ENCODE measurements around the gene SLC24A1. TPM values are rescaled to one million over a fixed set of nuclear protein-coding genes. Genes with fewer than 3 reads are reported as not detected.
A peak's percentile ranks its signal among the peaks of the same experiment; 100 is the strongest.

The SLC24A1 gene
- total RNA-seq, 1 donor, result 5.2 TPM

DNA sequence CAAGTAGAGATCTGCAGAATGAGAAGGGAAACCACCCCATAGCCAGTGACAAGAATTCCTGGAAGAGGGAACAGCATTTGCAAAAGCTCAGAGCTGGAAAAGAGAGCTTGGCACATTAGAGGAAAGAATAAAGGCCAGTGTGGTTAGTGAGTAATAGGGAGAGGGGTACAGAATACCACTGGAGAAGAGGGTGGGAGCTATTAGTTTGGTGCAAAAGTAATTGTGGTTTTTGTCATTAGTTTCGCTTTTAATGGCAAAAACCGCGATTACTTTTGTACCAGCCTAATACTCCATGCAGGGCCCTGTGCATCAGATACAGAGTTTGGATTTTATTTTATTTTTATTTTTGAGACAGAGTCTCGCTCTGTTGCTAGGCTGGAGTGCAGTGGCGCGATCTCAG is 9.8 kb downstream of the SLC24A1 start:
- DNase-seq (ENCODE audit: low read depth), result no peak
- TF ChIP-seq, protein P1, sequence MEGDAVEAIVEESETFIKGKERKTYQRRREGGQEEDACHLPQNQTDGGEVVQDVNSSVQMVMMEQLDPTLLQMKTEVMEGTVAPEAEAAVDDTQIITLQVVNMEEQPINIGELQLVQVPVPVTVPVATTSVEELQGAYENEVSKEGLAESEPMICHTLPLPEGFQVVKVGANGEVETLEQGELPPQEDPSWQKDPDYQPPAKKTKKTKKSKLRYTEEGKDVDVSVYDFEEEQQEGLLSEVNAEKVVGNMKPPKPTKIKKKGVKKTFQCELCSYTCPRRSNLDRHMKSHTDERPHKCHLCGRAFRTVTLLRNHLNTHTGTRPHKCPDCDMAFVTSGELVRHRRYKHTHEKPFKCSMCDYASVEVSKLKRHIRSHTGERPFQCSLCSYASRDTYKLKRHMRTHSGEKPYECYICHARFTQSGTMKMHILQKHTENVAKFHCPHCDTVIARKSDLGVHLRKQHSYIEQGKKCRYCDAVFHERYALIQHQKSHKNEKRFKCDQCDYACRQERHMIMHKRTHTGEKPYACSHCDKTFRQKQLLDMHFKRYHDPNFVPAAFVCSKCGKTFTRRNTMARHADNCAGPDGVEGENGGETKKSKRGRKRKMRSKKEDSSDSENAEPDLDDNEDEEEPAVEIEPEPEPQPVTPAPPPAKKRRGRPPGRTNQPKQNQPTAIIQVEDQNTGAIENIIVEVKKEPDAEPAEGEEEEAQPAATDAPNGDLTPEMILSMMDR (IDR thresholded peaks at IDR 0.05; ENCODE audit: insufficient read depth, low read depth, low read length), result no peak
- no peak overlapping the region for H3K4me3 ChIP-seq (ENCODE audit: low read depth, low read length)

DNA sequence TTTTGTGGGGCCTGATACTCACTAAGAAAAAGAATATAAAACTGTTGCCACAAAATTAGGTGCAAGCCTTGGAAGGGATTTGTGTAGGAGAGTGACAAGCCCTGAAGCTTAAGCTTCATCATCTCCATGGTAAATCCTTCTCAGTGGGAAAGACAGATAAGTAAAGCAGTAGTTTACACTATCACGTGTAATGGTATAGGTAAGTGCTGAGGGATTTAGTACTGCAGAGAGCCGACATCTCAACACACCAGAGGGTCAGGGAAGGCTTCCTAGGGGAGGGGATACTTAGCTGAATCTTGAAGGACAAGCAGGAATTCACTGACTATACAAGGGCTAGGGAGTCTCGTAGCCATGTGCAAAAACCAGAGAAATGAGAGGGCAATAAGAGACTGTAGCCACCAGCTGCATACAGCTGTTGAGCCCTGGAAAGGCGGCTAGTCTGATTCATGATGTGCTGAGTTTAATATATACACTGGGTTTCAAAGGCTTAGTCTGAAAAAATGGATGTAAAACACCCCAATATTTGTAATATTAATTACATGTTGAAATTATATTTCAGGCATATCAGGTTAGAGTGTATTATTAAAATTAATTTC is 11.1 kb downstream of the SLC24A1 start:
- H3K4me3 ChIP-seq (ENCODE audit: low read depth, low read length), result no peak overlapping the region

DNA sequence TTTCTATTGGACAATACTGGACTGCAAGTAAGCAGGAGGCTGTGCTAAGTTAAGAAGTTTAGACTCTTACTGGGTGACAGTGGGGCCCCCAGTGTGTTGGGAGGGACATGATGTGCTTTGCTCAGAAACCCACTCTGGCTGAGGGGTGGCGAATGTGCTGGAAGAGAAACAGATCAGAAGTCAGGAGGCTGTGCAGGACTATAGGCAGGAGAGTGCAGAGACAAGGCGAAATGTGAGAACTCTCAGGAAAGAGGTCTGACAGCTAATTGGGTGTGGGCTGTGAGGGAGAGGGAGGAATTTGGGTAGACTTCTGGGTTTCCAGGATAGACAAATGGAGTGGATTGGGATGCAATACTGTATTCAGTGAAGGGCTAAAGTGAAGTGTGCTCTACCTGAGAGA is 12.0 kb downstream of the SLC24A1 start:
- DNase-seq (ENCODE audit: low read depth), result no peak
- H3K4me3 ChIP-seq (ENCODE audit: low read depth, low read length), result no peak overlapping the region
- TF ChIP-seq, protein P1 (IDR thresholded peaks at IDR 0.05; ENCODE audit: insufficient read depth, low read depth, low read length), result no peak

More for the DNA sequence above, 11.1 kb downstream of the SLC24A1 start:
- TF ChIP-seq, protein P1 (IDR thresholded peaks at IDR 0.05; ENCODE audit: insufficient read depth, low read depth, low read length), result no peak
- peak; percentile 59 for DNase-seq (ENCODE audit: low read depth)

DNA sequence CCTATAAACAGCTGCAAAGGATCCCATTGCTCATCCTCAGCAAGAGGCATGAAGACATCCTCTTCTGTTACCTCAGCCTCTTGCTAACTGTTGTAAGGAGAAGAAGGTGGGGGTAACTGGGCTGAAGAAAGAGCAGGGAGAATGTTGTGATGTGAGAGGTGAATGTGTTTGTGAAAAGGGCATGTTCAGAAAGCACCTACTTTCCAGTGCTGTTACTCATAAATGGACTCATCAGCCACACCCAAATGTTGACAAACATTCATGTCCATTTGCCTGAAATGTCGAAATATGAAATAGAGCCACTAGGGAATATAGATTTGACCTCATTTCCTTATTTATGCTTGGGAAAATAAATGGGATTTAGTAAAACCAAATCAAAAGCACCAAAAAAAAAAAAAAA is 12.6 kb downstream of the SLC24A1 start:
- DNase-seq (ENCODE audit: low read depth), result peak; percentile 52
- TF ChIP-seq, protein P1 (IDR thresholded peaks at IDR 0.05; ENCODE audit: insufficient read depth, low read depth, low read length), result no peak
- H3K4me3 ChIP-seq (ENCODE audit: low read depth, low read length), result no peak overlapping the region

DNA sequence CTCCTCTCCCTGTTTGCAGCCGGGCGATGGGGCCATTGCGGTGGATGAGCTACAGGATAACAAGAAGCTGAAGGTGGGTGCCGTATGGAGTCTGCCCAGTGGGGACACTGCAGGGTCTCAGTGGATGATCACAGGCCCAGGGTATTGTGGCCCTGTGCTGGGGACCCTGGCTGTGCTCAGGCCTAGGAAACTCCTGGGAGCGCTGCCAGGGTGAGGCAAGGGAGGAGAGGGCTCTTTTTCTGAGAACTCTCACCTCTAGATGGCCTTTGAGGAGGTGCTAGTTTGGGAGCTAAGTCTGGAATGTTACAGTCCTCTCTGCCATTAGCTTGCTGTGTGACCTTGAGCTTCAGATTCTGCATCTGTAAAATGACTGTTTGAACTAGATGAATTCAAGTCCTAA is 16.4 kb downstream of the SLC24A1 start:
- TF ChIP-seq, protein P1 (IDR thresholded peaks at IDR 0.05; ENCODE audit: insufficient read depth, low read depth, low read length), result no peak
- no peak overlapping the region for H3K4me3 ChIP-seq (ENCODE audit: low read depth, low read length)

DNA sequence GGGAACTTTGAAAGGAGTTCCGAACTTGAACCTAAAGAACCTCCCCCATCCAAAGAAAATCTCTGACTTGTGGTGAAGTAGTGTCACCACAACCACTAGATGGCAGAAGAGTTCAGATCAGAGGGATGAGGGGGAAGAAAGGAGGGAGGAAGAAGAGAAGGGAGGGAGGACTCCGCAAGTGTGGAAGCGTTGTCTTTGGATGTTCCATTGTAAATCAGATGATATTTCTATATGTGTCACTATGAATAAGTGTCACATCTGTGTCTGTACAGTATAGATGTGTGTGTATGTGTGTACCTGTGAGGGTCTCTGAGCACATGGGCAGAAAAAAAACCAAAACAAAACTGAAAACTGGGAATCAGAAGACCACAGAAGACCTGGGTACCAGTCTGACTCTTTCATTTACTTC is 16.9 kb downstream of the SLC24A1 start:
- TF ChIP-seq, protein P1 (IDR thresholded peaks at IDR 0.05; ENCODE audit: insufficient read depth, low read depth, low read length), result peak; percentile 86
- peak; percentile 83 for DNase-seq (ENCODE audit: low read depth)
- H3K4me3 ChIP-seq (ENCODE audit: low read depth, low read length), result no peak overlapping the region

More for the DNA sequence above, 16.4 kb downstream of the SLC24A1 start:
- DNase-seq (ENCODE audit: low read depth), result no peak

DNA sequence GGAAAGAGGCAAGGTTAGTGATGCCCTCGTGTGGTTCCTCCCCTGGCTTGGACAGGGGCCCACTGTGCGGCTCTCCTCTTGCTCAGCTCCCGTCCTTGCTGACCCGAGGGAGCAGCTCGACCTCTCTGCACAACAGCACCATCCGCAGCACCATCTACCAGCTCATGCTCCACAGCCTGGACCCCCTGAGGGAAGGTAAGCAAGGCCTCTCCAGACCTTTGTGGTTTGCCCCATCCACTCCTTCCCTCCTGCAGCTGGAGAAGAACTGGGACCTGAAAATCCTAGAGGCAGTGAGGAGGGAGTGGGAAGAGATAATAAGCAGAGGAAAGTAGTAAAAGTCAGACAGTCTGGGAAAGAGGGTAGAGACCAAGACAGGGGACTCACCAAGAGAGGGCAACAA is 17.8 kb downstream of the SLC24A1 start:
- no peak for DNase-seq (ENCODE audit: low read depth)
- TF ChIP-seq, protein P1 (IDR thresholded peaks at IDR 0.05; ENCODE audit: insufficient read depth, low read depth, low read length), result no peak
- H3K4me3 ChIP-seq (ENCODE audit: low read depth, low read length), result no peak overlapping the region

Measured in fibroblast of villous mesenchyme (primary cell).